Fibroblast of lung (primary cell): ENCODE measurements around the gene B4GAT1. TPM values are rescaled to one million over a fixed set of nuclear protein-coding genes. Genes with fewer than 3 reads are reported as not detected.

Experiments used
- DNase-seq, 2 donors: peaks; one replicate each; pipeline versions ENCODE4 v3.0.0 to v3.0.0-alpha.2; 2010; ENCODE audit warnings: low read depth in 2 of 2
- H2AFZ ChIP-seq: 2 replicates; pipeline ENCODE4 v1.5.1; 2012; ENCODE audit warnings: low read length, control low read depth, inconsistent platforms
- H3K27ac ChIP-seq: 2 replicates; pipeline ENCODE4 v1.5.1; 2011; ENCODE audit warnings: low read length, control low read depth; ENCODE audit not compliant: insufficient read depth
- H3K27me3 ChIP-seq: 2 replicates; pipeline ENCODE4 v1.5.1; 2011; ENCODE audit warnings: mild to moderate bottlenecking, low read length; ENCODE audit not compliant: control insufficient read depth, insufficient read depth
- H3K36me3 ChIP-seq: 2 replicates; pipeline ENCODE4 v1.5.1; 2011; ENCODE audit warnings: low read length; ENCODE audit not compliant: control insufficient read depth, insufficient read depth
- H3K4me1 ChIP-seq: 2 replicates; pipeline ENCODE4 v1.5.1; 2011; ENCODE audit warnings: low read length; ENCODE audit not compliant: control insufficient read depth, insufficient read depth; ENCODE audit errors: extremely low read depth
- H3K4me2 ChIP-seq: 2 replicates; pipeline ENCODE4 v1.5.1; 2011; ENCODE audit warnings: low read length, control low read depth; ENCODE audit not compliant: insufficient read depth; ENCODE audit errors: extremely low read depth
- H3K4me3 ChIP-seq, 4 experiments: fragments of 200-600 bp in 1 of 4; sonication (generic) in 1 of 4; replicated peaks in 1 of 4; 2 replicates each; pipeline ENCODE4 v1.5.1; 2011 to 2016; ENCODE audit warnings: low read length in 4 of 4, low read depth in 3 of 4, mild to moderate bottlenecking in 3 of 4, control low read depth in 2 of 4, inconsistent platforms in 1 of 4, mixed read lengths in 1 of 4; ENCODE audit not compliant: insufficient read depth in 1 of 4; ENCODE audit errors: control extremely low read depth in 1 of 4
- H3K79me2 ChIP-seq: 2 replicates; pipeline ENCODE4 v1.5.1; 2012; ENCODE audit warnings: mild to moderate bottlenecking, low read length, inconsistent platforms; ENCODE audit not compliant: control insufficient read depth, insufficient read depth
- H3K9ac ChIP-seq: 2 replicates; pipeline ENCODE4 v1.5.1; 2011; ENCODE audit warnings: mild to moderate bottlenecking, low read length, control low read depth; ENCODE audit not compliant: insufficient read depth
- H3K9me3 ChIP-seq: 2 replicates; pipeline ENCODE4 v1.5.1; 2012; ENCODE audit warnings: low read depth, low read length; ENCODE audit not compliant: control insufficient read depth, insufficient read depth
- H4K20me1 ChIP-seq: 2 replicates; pipeline ENCODE4 v1.5.1; 2011; ENCODE audit warnings: low read length; ENCODE audit not compliant: control insufficient read depth, insufficient read depth; ENCODE audit errors: extremely low read depth
- CTCF ChIP-seq, 2 donors: IDR thresholded peaks in 1 of 2; conservative IDR thresholded peaks in 1 of 2; 1 replicate in 1 of 2; 2 replicates in 1 of 2; pipeline ENCODE4 v1.5.1; 2011 to 2012; ENCODE audit warnings: low read length in 2 of 2, control low read depth in 1 of 2, inconsistent platforms in 1 of 2, low read depth in 1 of 2, mild to moderate bottlenecking in 1 of 2
- EZH2 ChIP-seq: IDR thresholded peaks from 2 replicates; pipeline ENCODE4 v1.5.1; 2012; ENCODE audit warnings: low read length, control low read depth, mild to moderate bottlenecking; ENCODE audit errors: missing control alignments
- polyA plus RNA-seq, 2 donors: library from polyadenylated mRNA; depleted of rRNA in 1 of 2; stranded (reverse) in 1 of 2; unstranded in 1 of 2; fragments of >200 nt; gene quantifications; 2 replicates each; pipeline ENCODE4 v1.2.1, GENCODE V29; 2011 to 2012; ENCODE audit warnings: missing spikeins in 1 of 2
- total RNA-seq: library from RNA; depleted of rRNA; stranded (reverse); fragments of >200 nt; gene quantifications from 2 replicates; pipeline ENCODE4 v1.2.1, GENCODE V29; 2014

The B4GAT1 gene
- total and polyA plus RNA-seq, 2 donors (not counting 1 experiment from before 2014, with no cell fraction given), result 13.1 to 48.9 TPM

- peaks cover 19% of the 10 kb centered on the region for H3K27me3 ChIP-seq
These were observed 25.8 kb upstream of the B4GAT1 start for GRCh38 chr11:66373265-66373664.

GRCh38 chr11:66371627-66372415 is 24.4 kb upstream of the B4GAT1 start, which contains the start of gene SLC29A2:
Gene SLC29A2 (minus strand): TSS chr11:66371760. CDS start chr11:66371591, 169 bp downstream.
- Histone ChIP-seq H3K27ac (no peak within 1 kb of the TSS), H3K79me2 (no peaks in the 10 kb centered on the region), H3K36me3 (no peaks in the 10 kb centered on the region), H4K20me1 (no peaks in the 10 kb centered on the region), H2AFZ (peak within 1 kb of the TSS; percentile 78), H3K9ac (no peak within 1 kb of the TSS), H3K9me3 (no peaks in the 10 kb centered on the region), H3K4me1 (peaks cover 6% of the 10 kb centered on the region), H3K4me3 (peak within 1 kb of the TSS; percentile 30 to 62 (median 54)), H3K4me2 (peak within 1 kb of the TSS; percentile 69), H3K27me3 (peaks cover 19% of the 10 kb centered on the region)
- DNase-seq, result no peak
- TF ChIP-seq CTCF (conservative IDR thresholded peaks at IDR 0.05 in 1 of 2, IDR thresholded peaks at IDR 0.05 in 1 of 2; ENCODE audit: low read depth in 1 of 2, low read length in 2 of 2), result no peak
- no peak for TF ChIP-seq EZH2

More at GRCh38 chr11:66373265-66373664, 25.8 kb upstream of the B4GAT1 start:
- H3K4me2 ChIP-seq, result no peak overlapping the region
- H4K20me1 ChIP-seq, result no peaks in the 10 kb centered on the region
- peaks cover 6% of the 10 kb centered on the region for H3K4me1 ChIP-seq
- TF ChIP-seq EZH2, result no peak
- TF ChIP-seq CTCF (conservative IDR thresholded peaks at IDR 0.05 in 1 of 2, IDR thresholded peaks at IDR 0.05 in 1 of 2; ENCODE audit: low read depth in 1 of 2, low read length in 2 of 2), result no peak
- no peak for DNase-seq
- no peak overlapping the region for H3K27ac ChIP-seq
- H3K9ac ChIP-seq, result no peak overlapping the region
- H3K9me3 ChIP-seq, result no peaks in the 10 kb centered on the region
- no peak overlapping the region for H3K4me3 ChIP-seq
- no peak overlapping the region for H2AFZ ChIP-seq
- H3K36me3 ChIP-seq, result no peaks in the 10 kb centered on the region
- H3K79me2 ChIP-seq, result no peaks in the 10 kb centered on the region

- H3K27me3 ChIP-seq, result peaks cover 19% of the 10 kb centered on the region
These were observed 21.9 kb upstream of the B4GAT1 start for GRCh38 chr11:66369073-66369894.

More at GRCh38 chr11:66369073-66369894, 21.9 kb upstream of the B4GAT1 start:
- Histone ChIP-seq H3K27ac (no peak overlapping the region), H3K79me2 (no peaks in the 10 kb centered on the region), H3K36me3 (no peaks in the 10 kb centered on the region), H2AFZ (no peak overlapping the region), H3K4me2 (no peak overlapping the region), H3K4me3 (no peak overlapping the region), H3K9me3 (no peaks in the 10 kb centered on the region), H3K4me1 (peaks cover 6% of the 10 kb centered on the region), H3K9ac (no peak overlapping the region), H4K20me1 (no peaks in the 10 kb centered on the region)
- TF ChIP-seq CTCF (conservative IDR thresholded peaks at IDR 0.05 in 1 of 2, IDR thresholded peaks at IDR 0.05 in 1 of 2; ENCODE audit: low read depth in 1 of 2, low read length in 2 of 2), result no peak
- no peak for TF ChIP-seq EZH2
- no peak for DNase-seq
